Neuronal stem cell (in vitro differentiated cells): Measurements from ENCODE around the gene ZNF248.

ENCODE experiments used
- DNase-seq: peaks from one replicate; pipeline ENCODE4 v3.0.0-alpha.2; 2013; ENCODE audit warnings: low spot score
- H2AFZ ChIP-seq: one replicate; pipeline ENCODE4 v1.6.1; 2013; ENCODE audit warnings: mild to moderate bottlenecking, low read length, inconsistent platforms
- H2AK5ac ChIP-seq: 2 replicates; pipeline ENCODE4 v1.6.1; 2013; ENCODE audit warnings: low read depth, mild to moderate bottlenecking, inconsistent platforms, low read length, moderate library complexity, mixed read lengths
- H2BK120ac ChIP-seq: 2 replicates; pipeline ENCODE4 v1.6.1; 2013; ENCODE audit warnings: low read depth, mild to moderate bottlenecking, inconsistent platforms, low read length, moderate library complexity, mixed read lengths
- H2BK12ac ChIP-seq: one replicate; pipeline ENCODE4 v1.6.1; 2013; ENCODE audit warnings: low read length, inconsistent platforms
- H2BK15ac ChIP-seq: 2 replicates; pipeline ENCODE4 v1.6.1; 2013; ENCODE audit warnings: mild to moderate bottlenecking, low read length, inconsistent platforms, mixed read lengths
- H2BK5ac ChIP-seq: one replicate; pipeline ENCODE4 v1.6.1; 2013; ENCODE audit warnings: inconsistent platforms, mild to moderate bottlenecking, low read length, moderate library complexity
- H3K14ac ChIP-seq: one replicate; pipeline ENCODE4 v1.6.1; 2013; ENCODE audit warnings: low read length, inconsistent platforms
- H3K18ac ChIP-seq: 2 replicates; pipeline ENCODE4 v1.6.1; 2013; ENCODE audit warnings: low read length, inconsistent platforms
- H3K23ac ChIP-seq: 2 replicates; pipeline ENCODE4 v1.6.1; 2013; ENCODE audit warnings: low read depth, mild to moderate bottlenecking, mixed read lengths, low read length, inconsistent platforms; ENCODE audit not compliant: poor library complexity
- H3K27ac ChIP-seq: replicated peaks from 3 replicates; pipeline ENCODE4 v1.5.1; 2013; ENCODE audit warnings: low read length, inconsistent platforms
- H3K27me3 ChIP-seq, 3 experiments: 2 replicates each; pipeline ENCODE4 v1.6.1; 2013; ENCODE audit warnings: low read length in 3 of 3, mild to moderate bottlenecking in 2 of 3, inconsistent platforms in 1 of 3, low read depth in 1 of 3, mixed read lengths in 1 of 3, moderate library complexity in 1 of 3; ENCODE audit not compliant: control insufficient read depth in 3 of 3, insufficient read depth in 3 of 3
- H3K36me3 ChIP-seq, 2 donors: replicated peaks in 1 of 2; 2 replicates each; pipeline ENCODE4 v1.6.1; 2013; ENCODE audit warnings: low read length in 2 of 2; ENCODE audit not compliant: control insufficient read depth in 2 of 2, insufficient read depth in 2 of 2
- H3K4ac ChIP-seq: 2 replicates; pipeline ENCODE4 v1.6.1; 2013; ENCODE audit warnings: inconsistent platforms, mild to moderate bottlenecking, low read length, moderate library complexity
- H3K4me1 ChIP-seq, 2 donors: 1 replicate in 1 of 2; 2 replicates in 1 of 2; pipeline ENCODE4 v1.6.1; 2013; ENCODE audit warnings: low read length in 2 of 2, low read depth in 1 of 2; ENCODE audit not compliant: control insufficient read depth in 2 of 2, insufficient read depth in 1 of 2
- H3K4me2 ChIP-seq: one replicate; pipeline ENCODE4 v1.6.1; 2013; ENCODE audit warnings: mild to moderate bottlenecking, low read length, inconsistent platforms; ENCODE audit not compliant: insufficient read depth, poor library complexity, severe bottlenecking
- H3K4me3 ChIP-seq, 2 donors: 2 replicates each; pipeline ENCODE4 v1.5.1; 2013; ENCODE audit warnings: low read length in 2 of 2, mild to moderate bottlenecking in 2 of 2, inconsistent platforms in 1 of 2, moderate library complexity in 1 of 2
- H3K79me1 ChIP-seq: one replicate; pipeline ENCODE4 v1.6.1; 2013; ENCODE audit warnings: low read depth, mild to moderate bottlenecking, inconsistent platforms, low read length, moderate library complexity
- H3K9ac ChIP-seq: one replicate; pipeline ENCODE4 v1.6.1; 2013; ENCODE audit warnings: mild to moderate bottlenecking, low read depth, low read length, inconsistent platforms; ENCODE audit not compliant: poor library complexity
- H3K9me3 ChIP-seq, 2 donors: replicated peaks in 1 of 2; 2 replicates each; pipeline versions ENCODE3 to v1.6.1; 2013; ENCODE audit warnings: low read length in 2 of 2, mild to moderate bottlenecking in 2 of 2, inconsistent platforms in 1 of 2, low read depth in 1 of 2, mixed read lengths in 1 of 2, moderate library complexity in 1 of 2; ENCODE audit not compliant: control insufficient read depth in 2 of 2, insufficient read depth in 1 of 2
- H4K8ac ChIP-seq: one replicate; pipeline ENCODE4 v1.6.1; 2013; ENCODE audit warnings: low read depth, mild to moderate bottlenecking, inconsistent platforms, low read length, moderate library complexity
- H4K91ac ChIP-seq: one replicate; pipeline ENCODE4 v1.6.1; 2013; ENCODE audit warnings: low read length, low read depth, mild to moderate bottlenecking, inconsistent platforms; ENCODE audit not compliant: poor library complexity
- WGBS, 2 donors: extraction: QIAGEN DNeasy Blood & Tissue Kit; methylation state at CpG; one replicate each; pipeline ENCODE4 v1.1.7; 2013; ENCODE audit warnings: missing lambda C conversion rate in 2 of 2, mixed read lengths in 1 of 2; ENCODE audit not compliant: insufficient read length in 2 of 2, insufficient replicate concordance in 1 of 2; ENCODE audit errors: extremely low coverage in 2 of 2; 5-methylcytosine and 5-hydroxymethylcytosine counted together

ZNF248 gene

GRCh38 chr10:37871143-37871542 lies 13.7 kb upstream of the ZNF248 start:
- Histone ChIP-seq H3K9me3 (peaks cover 0 to 5% of the 10 kb centered on the region in 2 donors), H3K79me1 (no peaks in the 10 kb centered on the region)

GRCh38 chr10:37868796-37869195 lies 11.4 kb upstream of the ZNF248 start:
- H3K9ac ChIP-seq: no peak overlapping the region
- no peak overlapping the region for H3K23ac ChIP-seq
- H3K18ac ChIP-seq: no peak overlapping the region
- H3K4me2 ChIP-seq: no peak overlapping the region
- no CpG with 5 or more reads among the region's 3 CpGs for WGBS, 2 donors
- H4K91ac ChIP-seq: no peak overlapping the region
- H2AFZ ChIP-seq: no peak overlapping the region
- peaks cover 0 to 3% of the 10 kb centered on the region in 2 donors for H3K9me3 ChIP-seq
- no peak overlapping the region for H2BK15ac ChIP-seq
- peaks cover 0 to 4% (median 0%) of the 10 kb centered on the region in 3 experiments for H3K27me3 ChIP-seq
- H3K36me3 ChIP-seq: no peaks in the 10 kb centered on the region
- H3K27ac ChIP-seq: no peak overlapping the region
- no peak overlapping the region for H2BK12ac ChIP-seq
- H3K79me1 ChIP-seq: no peaks in the 10 kb centered on the region
- DNase-seq: no peak
- no peaks in the 10 kb centered on the region for H3K4me1 ChIP-seq
- no peak overlapping the region for H2BK120ac ChIP-seq
- H2AK5ac ChIP-seq: no peak overlapping the region
- no peak overlapping the region for H3K4me3 ChIP-seq
- H3K14ac ChIP-seq: no peak overlapping the region
- H3K4ac ChIP-seq: no peak overlapping the region
- no peak overlapping the region for H4K8ac ChIP-seq
- H2BK5ac ChIP-seq: no peak overlapping the region

More at GRCh38 chr10:37871143-37871542, 13.7 kb upstream of the ZNF248 start:
- Histone ChIP-seq H3K27ac (no peak overlapping the region), H3K4me2 (no peak overlapping the region), H3K23ac (no peak overlapping the region), H3K36me3 (no peaks in the 10 kb centered on the region), H3K9ac (no peak overlapping the region), H2AK5ac (no peak overlapping the region), H3K14ac (no peak overlapping the region), H3K4me3 (no peak overlapping the region), H3K27me3 (peaks cover 0 to 4% (median 0%) of the 10 kb centered on the region in 3 experiments), H3K4me1 (no peaks in the 10 kb centered on the region), H2BK120ac (no peak overlapping the region), H3K4ac (no peak overlapping the region), H4K91ac (no peak overlapping the region), H2BK5ac (no peak overlapping the region), H3K18ac (no peak overlapping the region), H2BK12ac (no peak overlapping the region), H2AFZ (no peak overlapping the region), H4K8ac (no peak overlapping the region), H2BK15ac (no peak overlapping the region)
- DNase-seq: no peak
- no CpG with 5 or more reads among the region's 2 CpGs for WGBS, 2 donors

- Histone ChIP-seq H3K9ac (no peak overlapping the region), H2AFZ (peak overlapping the region; percentile 35), H2AK5ac (no peak overlapping the region), H2BK5ac (no peak overlapping the region), H3K4ac (no peak overlapping the region), H3K27me3 (no peaks in the 10 kb centered on the region), H3K36me3 (no peaks in the 10 kb centered on the region), H3K14ac (no peak overlapping the region), H3K4me3 (no peak overlapping the region), H3K27ac (no peak overlapping the region), H3K9me3 (peaks cover 0 to 3% of the 10 kb centered on the region in 2 donors), H4K91ac (no peak overlapping the region), H2BK120ac (no peak overlapping the region), H2BK15ac (no peak overlapping the region), H2BK12ac (no peak overlapping the region), H3K79me1 (no peaks in the 10 kb centered on the region), H3K18ac (no peak overlapping the region), H3K4me2 (peak overlapping the region; percentile 11), H3K4me1 (no peaks in the 10 kb centered on the region), H3K23ac (no peak overlapping the region), H4K8ac (no peak overlapping the region)
- no peak for DNase-seq
- no CpG with 5 or more reads among the region's 9 CpGs for WGBS, 2 donors
Observed at GRCh38 chr10:37865957-37866803, 8.8 kb upstream of the ZNF248 start.

- Histone ChIP-seq H3K9me3 (peaks cover 0 to 3% of the 10 kb centered on the region in 2 donors), H2AFZ (no peak overlapping the region), H2BK15ac (no peak overlapping the region), H4K91ac (no peak overlapping the region), H2AK5ac (no peak overlapping the region), H3K4me2 (no peak overlapping the region), H3K79me1 (no peaks in the 10 kb centered on the region), H3K4me1 (no peaks in the 10 kb centered on the region), H3K9ac (no peak overlapping the region), H4K8ac (no peak overlapping the region), H3K27me3 (no peaks in the 10 kb centered on the region), H2BK120ac (no peak overlapping the region), H2BK5ac (no peak overlapping the region), H3K18ac (no peak overlapping the region), H3K4ac (no peak overlapping the region), H3K23ac (no peak overlapping the region), H3K14ac (no peak overlapping the region), H2BK12ac (no peak overlapping the region), H3K4me3 (no peak overlapping the region), H3K27ac (no peak overlapping the region), H3K36me3 (no peaks in the 10 kb centered on the region)
- DNase-seq: no peak
- no CpG with 5 or more reads among the region's 3 CpGs for WGBS, 2 donors
Observed at GRCh38 chr10:37865264-37865663, 7.9 kb upstream of the ZNF248 start.
